Nephron (organoid): Measurements from ENCODE around the gene MAST1.
"Not testable (repeated sequence)": the region's sequence is repeated elsewhere in the genome, so short reads cannot be mapped to it uniquely, and the experiment has no call there.

Source experiments
- H3K27ac Mint-ChIP-seq, 3 experiments: 2 replicates each; pipeline ENCODE4 v1.8.0; 2020; ENCODE audit warnings: mixed read lengths in 3 of 3, mild to moderate bottlenecking in 2 of 3, moderate library complexity in 1 of 3
- H3K27me3 Mint-ChIP-seq: 2 replicates; pipeline ENCODE4 v1.8.0; 2021; ENCODE audit warnings: low read depth, mild to moderate bottlenecking, moderate library complexity, mixed read lengths
- H3K36me3 Mint-ChIP-seq: 2 replicates; pipeline ENCODE4 v1.8.0; 2020; ENCODE audit warnings: low read depth, mixed read lengths
- H3K4me1 Mint-ChIP-seq: 2 replicates; pipeline ENCODE4 v1.8.0; 2020; ENCODE audit warnings: mixed read lengths
- H3K4me3 Mint-ChIP-seq, 3 experiments: 2 replicates each; pipeline ENCODE4 v1.8.0; 2020; ENCODE audit warnings: mild to moderate bottlenecking in 3 of 3, mixed read lengths in 3 of 3, moderate library complexity in 2 of 3
- H3K9me3 Mint-ChIP-seq: 2 replicates; pipeline ENCODE4 v1.8.0; 2020; ENCODE audit warnings: mixed read lengths
- CTCF ChIP-seq, 3 experiments: fragments of 200-600 bp; sonication (generic); IDR thresholded peaks; one replicate each; pipeline ENCODE4 v1.5.0; 2021; ENCODE audit warnings: antibody characterized with exemption in 3 of 3; ENCODE audit not compliant: unreplicated experiment in 3 of 3

MAST1 gene

GRCh38 chr19:12913851-12914690, 75.8 kb downstream of the MAST1 start:
- H3K27me3 Mint-ChIP-seq: no peaks in the 10 kb centered on the region
- H3K36me3 Mint-ChIP-seq: no peaks in the 10 kb centered on the region
- H3K4me3 Mint-ChIP-seq: peak overlapping the region in 1 of 3 experiments; percentile 76
- peaks cover 24% of the 10 kb centered on the region for H3K4me1 Mint-ChIP-seq
- TF ChIP-seq CTCF (IDR thresholded peaks at IDR 0.05; ENCODE audit: unreplicated experiment in 3 of 3): no peak
- H3K27ac Mint-ChIP-seq: peak overlapping the region; percentile 77 to 99 (median 97)
- no peaks in the 10 kb centered on the region for H3K9me3 Mint-ChIP-seq

GRCh38 chr19:12915860-12916259, 77.5 kb downstream of the MAST1 start:
- H3K36me3 Mint-ChIP-seq: not testable (repeated sequence)
- peaks cover 23% of the 10 kb centered on the region for H3K4me1 Mint-ChIP-seq

GRCh38 chr19:12918253-12918652, 79.9 kb downstream of the MAST1 start:
- Mint-ChIP-seq H3K27me3 (no peaks in the 10 kb centered on the region), H3K27ac (no peak overlapping the region), H3K9me3 (no peaks in the 10 kb centered on the region), H3K36me3 (peaks cover 13% of the 10 kb centered on the region), H3K4me1 (peaks cover 10% of the 10 kb centered on the region), H3K4me3 (peak overlapping the region in 2 of 3 experiments; percentile 32 to 74)
- no peak for TF ChIP-seq CTCF (IDR thresholded peaks at IDR 0.05; ENCODE audit: unreplicated experiment in 3 of 3)

More at GRCh38 chr19:12915860-12916259, 77.5 kb downstream of the MAST1 start:
- not testable (repeated sequence) for H3K4me3 Mint-ChIP-seq, H3K27me3 Mint-ChIP-seq, H3K9me3 Mint-ChIP-seq
- H3K27ac Mint-ChIP-seq: peak overlapping the region in 1 of 3 experiments; percentile 22

GRCh38 chr19:12921047-12921446, 82.7 kb downstream of the MAST1 start:
- H3K4me3 Mint-ChIP-seq: peak overlapping the region in 2 of 3 experiments; percentile 17
- no peak for TF ChIP-seq CTCF (IDR thresholded peaks at IDR 0.05; ENCODE audit: unreplicated experiment in 3 of 3)
- no peaks in the 10 kb centered on the region for H3K4me1 Mint-ChIP-seq
- H3K36me3 Mint-ChIP-seq: peaks cover 35% of the 10 kb centered on the region
- H3K27ac Mint-ChIP-seq: peak overlapping the region in 2 of 3 experiments; percentile 55
- no peaks in the 10 kb centered on the region for H3K27me3 Mint-ChIP-seq
- no peaks in the 10 kb centered on the region for H3K9me3 Mint-ChIP-seq

- Mint-ChIP-seq H3K4me1 (no peaks in the 10 kb centered on the region), H3K27me3 (no peaks in the 10 kb centered on the region), H3K36me3 (peaks cover 45% of the 10 kb centered on the region), H3K27ac (no peak overlapping the region), H3K4me3 (no peak overlapping the region), H3K9me3 (no peaks in the 10 kb centered on the region)
- TF ChIP-seq CTCF (IDR thresholded peaks at IDR 0.05; ENCODE audit: unreplicated experiment in 3 of 3): no peak
Observed at GRCh38 chr19:12922959-12923358, 84.6 kb downstream of the MAST1 start.
